Mesendoderm (in vitro differentiated cells): ENCODE results near the gene RECK.

Experiments used
- DNase-seq: peaks from one replicate; pipeline ENCODE4 v3.0.0; 2013
- H2AK5ac ChIP-seq: 2 replicates; pipeline ENCODE4 v1.6.1; 2013; ENCODE audit warnings: low read length, inconsistent platforms
- H2BK120ac ChIP-seq: 2 replicates; pipeline ENCODE4 v1.6.1; 2013; ENCODE audit warnings: low read depth, mild to moderate bottlenecking, low read length, moderate library complexity, mixed read lengths
- H2BK15ac ChIP-seq: replicated peaks from 2 replicates; pipeline ENCODE4 v1.6.1; 2013; ENCODE audit warnings: low read depth, mild to moderate bottlenecking, moderate library complexity
- H2BK5ac ChIP-seq: 2 replicates; pipeline ENCODE4 v1.6.1; 2013; ENCODE audit warnings: low read length, inconsistent platforms
- H3K18ac ChIP-seq: 2 replicates; pipeline ENCODE4 v1.6.1; 2013; ENCODE audit warnings: mild to moderate bottlenecking, low read length, mixed read lengths
- H3K23ac ChIP-seq: one replicate; pipeline ENCODE4 v1.6.1; 2013; ENCODE audit warnings: low read length
- H3K27ac ChIP-seq: 2 replicates; pipeline ENCODE4 v1.5.1; 2013; ENCODE audit warnings: low read depth, mild to moderate bottlenecking, inconsistent platforms, low read length, moderate library complexity
- H3K27me3 ChIP-seq: 2 replicates; pipeline ENCODE4 v1.6.1; 2013; ENCODE audit warnings: low read length, control low read depth, mild to moderate bottlenecking, inconsistent platforms; ENCODE audit not compliant: insufficient read depth, poor library complexity
- H3K36me3 ChIP-seq: 2 replicates; pipeline ENCODE4 v1.6.1; 2013; ENCODE audit warnings: low read length, inconsistent platforms; ENCODE audit not compliant: control insufficient read depth, insufficient read depth
- H3K4ac ChIP-seq: one replicate; pipeline ENCODE4 v1.6.1; 2013; ENCODE audit warnings: low read depth, mild to moderate bottlenecking, low read length, moderate library complexity
- H3K4me1 ChIP-seq: 2 replicates; pipeline ENCODE4 v1.6.1; 2013; ENCODE audit warnings: low read depth, low read length, inconsistent platforms; ENCODE audit not compliant: control insufficient read depth
- H3K4me2 ChIP-seq: 2 replicates; pipeline ENCODE4 v1.6.1; 2013; ENCODE audit warnings: low read length
- H3K4me3 ChIP-seq: 2 replicates; pipeline ENCODE4 v1.5.1; 2013; ENCODE audit warnings: mild to moderate bottlenecking, low read length
- H3K56ac ChIP-seq: one replicate; pipeline ENCODE4 v1.6.1; 2013; ENCODE audit warnings: low read length
- H3K79me1 ChIP-seq: 2 replicates; pipeline ENCODE4 v1.6.1; 2013; ENCODE audit warnings: low read length, inconsistent platforms
- H3K79me2 ChIP-seq: 2 replicates; pipeline ENCODE4 v1.6.1; 2013; ENCODE audit warnings: mild to moderate bottlenecking, low read length; ENCODE audit not compliant: control insufficient read depth, insufficient read depth
- H3K9ac ChIP-seq: 2 replicates; pipeline ENCODE4 v1.6.1; 2013; ENCODE audit warnings: low read length, inconsistent platforms
- H4K5ac ChIP-seq: one replicate; pipeline ENCODE4 v1.6.1; 2013; ENCODE audit warnings: low read length
- H4K8ac ChIP-seq: one replicate; pipeline ENCODE4 v1.6.1; 2013; ENCODE audit warnings: low read depth, mild to moderate bottlenecking, control low read depth, low read length, moderate library complexity
- WGBS: extraction: QIAGEN DNeasy Blood & Tissue Kit; methylation state at CpG from one replicate; pipeline ENCODE4 v1.1.7; 2013; ENCODE audit warnings: low lambda C conversion rate, missing lambda C conversion rate; ENCODE audit not compliant: insufficient coverage; ENCODE audit errors: extremely low coverage; 5-methylcytosine and 5-hydroxymethylcytosine counted together

Gene RECK

GRCh38 chr9:36040271-36040925 is 3.7 kb downstream of the RECK start:
- Histone ChIP-seq H2BK120ac (no peak overlapping the region), H3K36me3 (no peaks in the 10 kb centered on the region), H3K4me3 (no peak overlapping the region), H3K79me1 (peaks cover 3% of the 10 kb centered on the region), H3K27me3 (no peaks in the 10 kb centered on the region), H3K56ac (no peak overlapping the region), H3K4ac (no peak overlapping the region), H3K23ac (no peak overlapping the region), H3K4me1 (peaks cover 7% of the 10 kb centered on the region), H4K8ac (no peak overlapping the region), H2AK5ac (no peak overlapping the region), H2BK5ac (no peak overlapping the region), H3K79me2 (peaks cover 2% of the 10 kb centered on the region), H3K18ac (no peak overlapping the region), H4K5ac (no peak overlapping the region), H3K27ac (no peak overlapping the region), H3K9ac (no peak overlapping the region), H3K4me2 (no peak overlapping the region), H2BK15ac (no peak overlapping the region)
- WGBS: no CpG with 5 or more reads among the region's 1 CpG
- DNase-seq: no peak

- Histone ChIP-seq H3K4me1 (peaks cover 5% of the 10 kb centered on the region), H3K79me1 (peaks cover 5% of the 10 kb centered on the region), H2BK120ac (no peak overlapping the region), H3K79me2 (peaks cover 2% of the 10 kb centered on the region), H4K8ac (no peak overlapping the region), H3K4me3 (no peak overlapping the region), H3K27ac (no peak overlapping the region), H3K18ac (no peak overlapping the region), H3K27me3 (no peaks in the 10 kb centered on the region), H2AK5ac (no peak overlapping the region), H3K4me2 (no peak overlapping the region), H4K5ac (no peak overlapping the region), H3K9ac (no peak overlapping the region), H2BK5ac (no peak overlapping the region), H2BK15ac (no peak overlapping the region), H3K23ac (no peak overlapping the region), H3K36me3 (no peaks in the 10 kb centered on the region), H3K4ac (no peak overlapping the region), H3K56ac (no peak overlapping the region)
- DNase-seq: no peak
- no CpG with 5 or more reads among the region's 1 CpG for WGBS
These were observed 4.8 kb downstream of the RECK start for GRCh38 chr9:36041506-36041905.

- H2BK5ac ChIP-seq: no peak overlapping the region
- no peaks in the 10 kb centered on the region for H3K27me3 ChIP-seq
- no peak for DNase-seq
- H3K27ac ChIP-seq: no peak overlapping the region
- H3K4me3 ChIP-seq: no peak overlapping the region
- H3K56ac ChIP-seq: no peak overlapping the region
- no peak overlapping the region for H3K4me2 ChIP-seq
- H3K18ac ChIP-seq: no peak overlapping the region
- H3K4me1 ChIP-seq: peaks cover 3% of the 10 kb centered on the region
- H4K8ac ChIP-seq: no peak overlapping the region
- WGBS: no CpG with 5 or more reads among the region's 2 CpGs
- no peak overlapping the region for H3K4ac ChIP-seq
- no peak overlapping the region for H3K9ac ChIP-seq
- no peak overlapping the region for H2BK120ac ChIP-seq
- H2BK15ac ChIP-seq: no peak overlapping the region
- H3K79me2 ChIP-seq: peaks cover 2% of the 10 kb centered on the region
- H2AK5ac ChIP-seq: no peak overlapping the region
- H3K23ac ChIP-seq: no peak overlapping the region
- H4K5ac ChIP-seq: no peak overlapping the region
- H3K79me1 ChIP-seq: peaks cover 11% of the 10 kb centered on the region
- no peaks in the 10 kb centered on the region for H3K36me3 ChIP-seq
These were observed 8.9 kb downstream of the RECK start for GRCh38 chr9:36045610-36046009.

GRCh38 chr9:36046923-36047322 is 10.2 kb downstream of the RECK start:
- Histone ChIP-seq H3K4ac (no peak overlapping the region), H3K23ac (no peak overlapping the region), H3K56ac (no peak overlapping the region), H3K4me3 (no peak overlapping the region), H2AK5ac (no peak overlapping the region), H4K5ac (no peak overlapping the region), H4K8ac (no peak overlapping the region), H3K18ac (no peak overlapping the region), H2BK5ac (no peak overlapping the region), H3K9ac (no peak overlapping the region), H3K27ac (no peak overlapping the region), H3K4me1 (peaks cover 3% of the 10 kb centered on the region), H3K36me3 (no peaks in the 10 kb centered on the region), H3K79me2 (peaks cover 2% of the 10 kb centered on the region), H3K4me2 (no peak overlapping the region), H3K79me1 (peaks cover 11% of the 10 kb centered on the region), H2BK15ac (no peak overlapping the region), H3K27me3 (no peaks in the 10 kb centered on the region), H2BK120ac (no peak overlapping the region)
- no peak for DNase-seq
- no CpG with 5 or more reads among the region's 2 CpGs for WGBS

- no peak overlapping the region for H2BK120ac ChIP-seq
These were observed 12.7 kb downstream of the RECK start for GRCh38 chr9:36049408-36049807.

GRCh38 chr9:36050476-36050875 is 13.8 kb downstream of the RECK start:
- H3K79me1 ChIP-seq: peaks cover 11% of the 10 kb centered on the region
- no peak overlapping the region for H3K4me2 ChIP-seq
- H3K27ac ChIP-seq: no peak overlapping the region
- H2BK5ac ChIP-seq: no peak overlapping the region
- WGBS: no CpG with 5 or more reads among the region's 3 CpGs
- no peak overlapping the region for H4K5ac ChIP-seq
- no peak overlapping the region for H2BK120ac ChIP-seq
- no peak for DNase-seq
- H3K9ac ChIP-seq: no peak overlapping the region
- no peak overlapping the region for H2BK15ac ChIP-seq
- no peak overlapping the region for H3K4ac ChIP-seq
- no peak overlapping the region for H3K18ac ChIP-seq
- no peaks in the 10 kb centered on the region for H3K27me3 ChIP-seq
- H3K4me3 ChIP-seq: no peak overlapping the region
- H2AK5ac ChIP-seq: no peak overlapping the region
- H4K8ac ChIP-seq: no peak overlapping the region
- no peak overlapping the region for H3K56ac ChIP-seq
- H3K4me1 ChIP-seq: peaks cover 3% of the 10 kb centered on the region
- no peaks in the 10 kb centered on the region for H3K36me3 ChIP-seq
- no peaks in the 10 kb centered on the region for H3K79me2 ChIP-seq
- H3K23ac ChIP-seq: no peak overlapping the region

More at GRCh38 chr9:36049408-36049807, 12.7 kb downstream of the RECK start:
- no peak overlapping the region for H4K5ac ChIP-seq
- no peak overlapping the region for H2BK5ac ChIP-seq
- no peak overlapping the region for H3K18ac ChIP-seq
- H3K79me1 ChIP-seq: peaks cover 11% of the 10 kb centered on the region
- peak; percentile 40 for DNase-seq
- no peak overlapping the region for H3K4me3 ChIP-seq
- peaks cover 2% of the 10 kb centered on the region for H3K79me2 ChIP-seq
- no peak overlapping the region for H2BK15ac ChIP-seq
- H3K4me2 ChIP-seq: no peak overlapping the region
- H3K9ac ChIP-seq: no peak overlapping the region
- no peak overlapping the region for H3K4ac ChIP-seq
- no peaks in the 10 kb centered on the region for H3K36me3 ChIP-seq
- no peak overlapping the region for H2AK5ac ChIP-seq
- peaks cover 3% of the 10 kb centered on the region for H3K4me1 ChIP-seq
- no CpG with 5 or more reads among the region's 4 CpGs for WGBS
- no peak overlapping the region for H3K27ac ChIP-seq
- H3K23ac ChIP-seq: no peak overlapping the region
- no peak overlapping the region for H4K8ac ChIP-seq
- no peaks in the 10 kb centered on the region for H3K27me3 ChIP-seq
- H3K56ac ChIP-seq: no peak overlapping the region
